ENCODE measurements around the gene GABRB2. TPM values are rescaled to one million over a fixed set of nuclear protein-coding genes. Genes with fewer than 3 reads are reported as not detected.

GABRB2 gene
- polyA plus RNA-seq, 1 donor from 2014 or later: not detected

- no peaks in the 10 kb centered on the region for H3K27me3 Mint-ChIP-seq
- no peak overlapping the region for H3K4me3 Mint-ChIP-seq
- H3K36me3 Mint-ChIP-seq: no peaks in the 10 kb centered on the region
- H3K27ac Mint-ChIP-seq: no peak overlapping the region
- no peaks in the 10 kb centered on the region for H3K4me1 Mint-ChIP-seq
- H3K9me3 Mint-ChIP-seq: peaks cover 0 to 2% (median 0%) of the 10 kb centered on the region in 3 donors
Observed at GRCh38 chr5:161385027-161385426, 161.5 kb downstream of the GABRB2 start.

- Mint-ChIP-seq H3K4me1 (no peaks in the 10 kb centered on the region), H3K27ac (no peak overlapping the region), H3K4me3 (no peak overlapping the region), H3K36me3 (no peaks in the 10 kb centered on the region), H3K27me3 (no peaks in the 10 kb centered on the region), H3K9me3 (peaks cover 0 to 2% (median 0%) of the 10 kb centered on the region in 3 donors)
Observed at GRCh38 chr5:161382685-161383084, 163.8 kb downstream of the GABRB2 start.

- Mint-ChIP-seq H3K36me3 (no peaks in the 10 kb centered on the region), H3K27me3 (no peaks in the 10 kb centered on the region), H3K4me1 (no peaks in the 10 kb centered on the region), H3K4me3 (no peak overlapping the region), H3K27ac (no peak overlapping the region), H3K9me3 (peaks cover 0 to 2% (median 0%) of the 10 kb centered on the region in 3 donors)
Observed at GRCh38 chr5:161380486-161380885, 166.0 kb downstream of the GABRB2 start.

- no peaks in the 10 kb centered on the region for H3K27me3 Mint-ChIP-seq
- H3K4me3 Mint-ChIP-seq: no peak overlapping the region
- H3K36me3 Mint-ChIP-seq: no peaks in the 10 kb centered on the region
- H3K4me1 Mint-ChIP-seq: no peaks in the 10 kb centered on the region
- H3K9me3 Mint-ChIP-seq: peaks cover 0 to 2% (median 0%) of the 10 kb centered on the region in 3 donors
- H3K27ac Mint-ChIP-seq: no peak overlapping the region
Observed at GRCh38 chr5:161378701-161379100, 167.8 kb downstream of the GABRB2 start.

GRCh38 chr5:161376034-161376433 is 170.5 kb downstream of the GABRB2 start:
- H3K36me3 Mint-ChIP-seq: no peaks in the 10 kb centered on the region
- H3K9me3 Mint-ChIP-seq: no peaks in the 10 kb centered on the region
- no peaks in the 10 kb centered on the region for H3K27me3 Mint-ChIP-seq
- H3K4me1 Mint-ChIP-seq: no peaks in the 10 kb centered on the region
- no peak overlapping the region for H3K4me3 Mint-ChIP-seq
- no peak overlapping the region for H3K27ac Mint-ChIP-seq

- H3K36me3 Mint-ChIP-seq: no peaks in the 10 kb centered on the region
Observed at GRCh38 chr5:161373345-161373707, 173.2 kb downstream of the GABRB2 start.

GRCh38 chr5:161372682-161373344 is 173.7 kb downstream of the GABRB2 start:
- no peaks in the 10 kb centered on the region for H3K27me3 Mint-ChIP-seq
- no peaks in the 10 kb centered on the region for H3K9me3 Mint-ChIP-seq
- no peaks in the 10 kb centered on the region for H3K4me1 Mint-ChIP-seq
- H3K27ac Mint-ChIP-seq: peak overlapping the region in 1 of 3 donors; percentile 27
- H3K4me3 Mint-ChIP-seq: no peak overlapping the region
- no peaks in the 10 kb centered on the region for H3K36me3 Mint-ChIP-seq

More at GRCh38 chr5:161373345-161373707, 173.2 kb downstream of the GABRB2 start:
- no peak overlapping the region for H3K27ac Mint-ChIP-seq
- no peaks in the 10 kb centered on the region for H3K9me3 Mint-ChIP-seq
- H3K4me1 Mint-ChIP-seq: no peaks in the 10 kb centered on the region
- no peak overlapping the region for H3K4me3 Mint-ChIP-seq
- H3K27me3 Mint-ChIP-seq: no peaks in the 10 kb centered on the region

GRCh38 chr5:161369022-161369421 is 177.5 kb downstream of the GABRB2 start:
- H3K4me1 Mint-ChIP-seq: no peaks in the 10 kb centered on the region
- H3K27ac Mint-ChIP-seq: no peak overlapping the region
- H3K36me3 Mint-ChIP-seq: no peaks in the 10 kb centered on the region
- H3K4me3 Mint-ChIP-seq: no peak overlapping the region
- no peaks in the 10 kb centered on the region for H3K9me3 Mint-ChIP-seq
- H3K27me3 Mint-ChIP-seq: no peaks in the 10 kb centered on the region

- H3K4me1 Mint-ChIP-seq: no peaks in the 10 kb centered on the region
- H3K9me3 Mint-ChIP-seq: peaks cover 0 to 3% (median 0%) of the 10 kb centered on the region in 3 donors
- H3K36me3 Mint-ChIP-seq: no peaks in the 10 kb centered on the region
- no peaks in the 10 kb centered on the region for H3K27me3 Mint-ChIP-seq
- H3K27ac Mint-ChIP-seq: no peak overlapping the region
- no peak overlapping the region for H3K4me3 Mint-ChIP-seq
Observed at GRCh38 chr5:161358446-161358845, 188.1 kb downstream of the GABRB2 start.

- Mint-ChIP-seq H3K9me3 (peaks cover 0 to 3% (median 1%) of the 10 kb centered on the region in 3 donors), H3K27ac (no peak overlapping the region), H3K4me1 (no peaks in the 10 kb centered on the region), H3K27me3 (no peaks in the 10 kb centered on the region), H3K4me3 (no peak overlapping the region), H3K36me3 (no peaks in the 10 kb centered on the region)
Observed at GRCh38 chr5:161344234-161344633, 202.3 kb downstream of the GABRB2 start.

- no peak overlapping the region for H3K27ac Mint-ChIP-seq
- H3K4me3 Mint-ChIP-seq: no peak overlapping the region
- no peaks in the 10 kb centered on the region for H3K4me1 Mint-ChIP-seq
- H3K27me3 Mint-ChIP-seq: no peaks in the 10 kb centered on the region
- H3K36me3 Mint-ChIP-seq: no peaks in the 10 kb centered on the region
- peaks cover 0 to 3% (median 1%) of the 10 kb centered on the region in 3 donors for H3K9me3 Mint-ChIP-seq
Observed at GRCh38 chr5:161342886-161343285, 203.6 kb downstream of the GABRB2 start.

- no peak overlapping the region for H3K4me3 Mint-ChIP-seq
- H3K27me3 Mint-ChIP-seq: no peaks in the 10 kb centered on the region
- H3K4me1 Mint-ChIP-seq: no peaks in the 10 kb centered on the region
- H3K36me3 Mint-ChIP-seq: no peaks in the 10 kb centered on the region
- H3K9me3 Mint-ChIP-seq: no peaks in the 10 kb centered on the region
- no peak overlapping the region for H3K27ac Mint-ChIP-seq
Observed at GRCh38 chr5:161340012-161340411, 206.5 kb downstream of the GABRB2 start.

GRCh38 chr5:161333194-161333880 is 213.2 kb downstream of the GABRB2 start:
- H3K4me3 Mint-ChIP-seq: no peak overlapping the region

GRCh38 chr5:161332343-161332742 is 214.2 kb downstream of the GABRB2 start:
- H3K27ac Mint-ChIP-seq: no peak overlapping the region
- H3K9me3 Mint-ChIP-seq: peaks cover 0 to 9% (median 2%) of the 10 kb centered on the region in 3 donors
- peaks cover 2% of the 10 kb centered on the region for H3K36me3 Mint-ChIP-seq
- H3K4me1 Mint-ChIP-seq: no peaks in the 10 kb centered on the region
- H3K27me3 Mint-ChIP-seq: no peaks in the 10 kb centered on the region
- no peak overlapping the region for H3K4me3 Mint-ChIP-seq

More at GRCh38 chr5:161333194-161333880, 213.2 kb downstream of the GABRB2 start:
- H3K27me3 Mint-ChIP-seq: no peaks in the 10 kb centered on the region
- H3K27ac Mint-ChIP-seq: no peak overlapping the region
- peaks cover 0 to 9% (median 2%) of the 10 kb centered on the region in 3 donors for H3K9me3 Mint-ChIP-seq
- no peaks in the 10 kb centered on the region for H3K4me1 Mint-ChIP-seq
- peaks cover 2% of the 10 kb centered on the region for H3K36me3 Mint-ChIP-seq

- H3K4me3 Mint-ChIP-seq: no peak overlapping the region
- H3K36me3 Mint-ChIP-seq: no peaks in the 10 kb centered on the region
- no peak overlapping the region for H3K27ac Mint-ChIP-seq
- no peaks in the 10 kb centered on the region for H3K4me1 Mint-ChIP-seq
- peaks cover under 1 to 8% (median 3%) of the 10 kb centered on the region in 3 donors for H3K9me3 Mint-ChIP-seq
- no peaks in the 10 kb centered on the region for H3K27me3 Mint-ChIP-seq
Observed at GRCh38 chr5:161314033-161314432, 232.5 kb downstream of the GABRB2 start.

GRCh38 chr5:161312882-161313281 is 233.6 kb downstream of the GABRB2 start:
- Mint-ChIP-seq H3K27me3 (no peaks in the 10 kb centered on the region), H3K36me3 (no peaks in the 10 kb centered on the region), H3K27ac (no peak overlapping the region), H3K9me3 (peaks cover 3 to 13% (median 5%) of the 10 kb centered on the region in 3 donors), H3K4me3 (no peak overlapping the region), H3K4me1 (no peaks in the 10 kb centered on the region)

Data from IgD-negative memory B cell (primary cell).